Endodermal cell (in vitro differentiated cells): ENCODE data around the gene FMNL2. TPM values are rescaled to one million over a fixed set of nuclear protein-coding genes. Genes with fewer than 3 reads are reported as not detected.

ENCODE experiments used
- DNase-seq: peaks from one replicate; pipeline ENCODE4 v3.0.0-alpha.2; 2017
- H3K27ac ChIP-seq: 2 replicates; pipeline ENCODE4 v1.5.1; 2013; ENCODE audit warnings: mild to moderate bottlenecking, low read depth, low read length, moderate library complexity
- H3K27me3 ChIP-seq: 2 replicates; pipeline ENCODE4 v1.6.1; 2013; ENCODE audit warnings: mild to moderate bottlenecking, low read length, moderate library complexity; ENCODE audit not compliant: insufficient read depth, control insufficient read depth, poor library complexity, severe bottlenecking
- H3K36me3 ChIP-seq: 2 replicates; pipeline ENCODE4 v1.7.0; 2013; ENCODE audit warnings: mild to moderate bottlenecking, low read length, moderate library complexity; ENCODE audit not compliant: control insufficient read depth, insufficient read depth
- H3K4me1 ChIP-seq: one replicate; pipeline ENCODE4 v1.7.0; 2013; ENCODE audit warnings: low read length; ENCODE audit not compliant: control insufficient read depth, insufficient read depth
- H3K4me3 ChIP-seq: 2 replicates; pipeline ENCODE4 v1.5.1; 2013; ENCODE audit warnings: mild to moderate bottlenecking, low read length, moderate library complexity
- H3K9ac ChIP-seq: 2 replicates; pipeline ENCODE4 v1.6.1; 2013; ENCODE audit warnings: mild to moderate bottlenecking, low read length, moderate library complexity; ENCODE audit not compliant: poor library complexity, severe bottlenecking; ENCODE audit errors: extremely low read depth
- H3K9me3 ChIP-seq: 2 replicates; pipeline ENCODE4 v1.6.1; 2013; ENCODE audit warnings: mild to moderate bottlenecking, low read length, moderate library complexity; ENCODE audit not compliant: control insufficient read depth
- H3K27ac Mint-ChIP-seq: 2 replicates; pipeline ENCODE4 v1.8.0; 2020; ENCODE audit warnings: mixed read lengths
- H3K27me3 Mint-ChIP-seq: 2 replicates; pipeline ENCODE4 v1.8.0; 2021; ENCODE audit warnings: mild to moderate bottlenecking, mixed read lengths; ENCODE audit not compliant: insufficient read depth
- H3K36me3 Mint-ChIP-seq: 2 replicates; pipeline ENCODE4 v1.8.0; 2020; ENCODE audit warnings: low read depth, mixed read lengths
- H3K4me1 Mint-ChIP-seq: 2 replicates; pipeline ENCODE4 v1.8.0; 2020; ENCODE audit warnings: mixed read lengths
- H3K4me3 Mint-ChIP-seq: 2 replicates; pipeline ENCODE4 v1.8.0; 2020; ENCODE audit warnings: mild to moderate bottlenecking, moderate library complexity, mixed read lengths
- H3K9me3 Mint-ChIP-seq: 2 replicates; pipeline ENCODE4 v1.8.0; 2020; ENCODE audit warnings: mild to moderate bottlenecking, mixed read lengths
- WGBS, 2 experiments: methylation state at CpG; one replicate each; pipeline versions ENCODE4 v1.1.5 to v1.1.7; 2013; ENCODE audit warnings: missing lambda C conversion rate in 2 of 2, mixed read lengths in 1 of 2; ENCODE audit not compliant: insufficient coverage in 1 of 2, insufficient read length in 1 of 2; 5-methylcytosine and 5-hydroxymethylcytosine counted together
- total RNA-seq, 2 donors: library from RNA; stranded (reverse); fragmentation: NEBNext Ultra II Directional in 1 of 2; extraction: Animal tissue kit (Norgen Biotek cat#: 25700) in 1 of 2; gene quantifications; 2 replicates in 1 of 2; 3 replicates in 1 of 2; pipeline ENCODE4 v1.2.1, GENCODE V29; 2021
- TF ChIP-seq, protein P1 (sequence below): fragments of 200-600 bp; sonication (generic); conservative IDR thresholded peaks from 2 replicates; pipeline ENCODE4 v1.5.0; 2021; ENCODE audit warnings: antibody characterized with exemption, mild to moderate bottlenecking

Gene FMNL2
- total RNA-seq, 2 donors from 2014 or later = 49.4 to 51.8 TPM

DNA sequence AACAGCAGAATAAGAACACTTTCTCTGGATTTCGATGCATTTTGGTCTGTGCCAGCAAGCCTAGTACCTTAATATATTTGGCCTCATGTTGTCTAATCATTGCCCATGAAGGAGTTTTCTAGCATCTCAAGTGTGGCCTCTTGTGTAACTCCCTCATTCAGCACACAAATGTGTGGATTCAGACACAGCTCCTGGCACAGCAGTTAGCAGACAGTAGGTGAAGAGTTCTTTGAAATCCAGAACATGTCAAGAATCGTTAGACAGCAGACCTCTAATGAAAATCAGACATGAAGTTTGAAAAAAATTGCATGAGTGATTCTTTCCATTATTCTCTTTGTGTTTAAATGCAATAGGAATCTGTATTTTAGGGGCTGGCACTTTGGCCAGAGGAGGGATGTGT is 177.0 kb downstream of the FMNL2 start:
- Mint-ChIP-seq H3K27ac (no peak overlapping the region), H3K4me3 (no peak overlapping the region), H3K36me3 (no peaks in the 10 kb centered on the region), H3K27me3 (peaks cover 3% of the 10 kb centered on the region), H3K9me3 (no peaks in the 10 kb centered on the region), H3K4me1 (peaks cover 7% of the 10 kb centered on the region)
- H3K9me3 ChIP-seq = no peaks in the 10 kb centered on the region
- no peak overlapping the region for H3K9ac ChIP-seq
- no peaks in the 10 kb centered on the region for H3K36me3 ChIP-seq
- WGBS, 2 experiments = 89 to 100% methylated on average over 1 to 2 of the region's 2 CpGs
- no peaks in the 10 kb centered on the region for H3K4me1 ChIP-seq
- H3K27ac ChIP-seq = no peak overlapping the region
- TF ChIP-seq, protein P1, sequence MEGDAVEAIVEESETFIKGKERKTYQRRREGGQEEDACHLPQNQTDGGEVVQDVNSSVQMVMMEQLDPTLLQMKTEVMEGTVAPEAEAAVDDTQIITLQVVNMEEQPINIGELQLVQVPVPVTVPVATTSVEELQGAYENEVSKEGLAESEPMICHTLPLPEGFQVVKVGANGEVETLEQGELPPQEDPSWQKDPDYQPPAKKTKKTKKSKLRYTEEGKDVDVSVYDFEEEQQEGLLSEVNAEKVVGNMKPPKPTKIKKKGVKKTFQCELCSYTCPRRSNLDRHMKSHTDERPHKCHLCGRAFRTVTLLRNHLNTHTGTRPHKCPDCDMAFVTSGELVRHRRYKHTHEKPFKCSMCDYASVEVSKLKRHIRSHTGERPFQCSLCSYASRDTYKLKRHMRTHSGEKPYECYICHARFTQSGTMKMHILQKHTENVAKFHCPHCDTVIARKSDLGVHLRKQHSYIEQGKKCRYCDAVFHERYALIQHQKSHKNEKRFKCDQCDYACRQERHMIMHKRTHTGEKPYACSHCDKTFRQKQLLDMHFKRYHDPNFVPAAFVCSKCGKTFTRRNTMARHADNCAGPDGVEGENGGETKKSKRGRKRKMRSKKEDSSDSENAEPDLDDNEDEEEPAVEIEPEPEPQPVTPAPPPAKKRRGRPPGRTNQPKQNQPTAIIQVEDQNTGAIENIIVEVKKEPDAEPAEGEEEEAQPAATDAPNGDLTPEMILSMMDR = no peak
- H3K4me3 ChIP-seq = no peak overlapping the region
- no peaks in the 10 kb centered on the region for H3K27me3 ChIP-seq
- no peak for DNase-seq

DNA sequence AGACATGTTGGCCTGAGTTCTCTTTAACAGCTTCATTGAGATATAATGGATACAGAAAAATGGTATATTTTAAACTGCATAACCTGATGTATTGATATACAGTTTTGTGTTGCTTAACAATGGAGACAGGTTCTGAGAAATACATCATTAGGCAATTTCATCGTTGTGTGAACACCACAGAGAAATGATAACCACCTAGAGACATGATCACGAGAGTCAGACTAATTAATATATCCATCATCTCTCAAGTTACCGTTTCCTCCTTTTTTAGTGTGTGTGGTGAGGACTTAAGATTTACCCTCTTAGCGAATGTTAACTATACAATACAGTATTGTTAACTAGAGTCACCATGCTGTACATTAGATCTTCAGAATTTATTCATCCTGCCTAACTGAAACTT is 178.1 kb downstream of the FMNL2 start:
- 100% methylated on average over 1 to 4 of the region's 4 CpGs for WGBS, 2 experiments

DNA sequence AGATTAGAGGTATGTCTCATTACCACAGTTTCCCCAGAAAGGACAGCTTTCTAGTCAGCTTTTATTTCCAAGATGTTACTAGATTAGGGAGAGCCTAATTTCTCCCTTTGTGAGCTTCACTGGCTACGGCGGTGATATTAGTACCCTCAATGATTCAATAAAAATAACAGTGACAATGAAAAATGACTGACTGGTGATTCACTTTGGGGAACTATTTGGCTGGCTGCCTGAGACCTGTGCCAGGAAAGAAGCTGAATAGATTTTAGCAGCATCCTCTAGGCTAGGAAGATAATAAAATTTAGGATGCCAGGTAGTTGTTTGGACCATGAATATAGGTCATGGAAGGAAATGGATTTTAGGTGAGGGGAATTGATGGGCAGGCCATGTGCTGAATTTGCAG is 178.7 kb downstream of the FMNL2 start:
- H3K27ac Mint-ChIP-seq = no peak overlapping the region
- H3K9me3 Mint-ChIP-seq = no peaks in the 10 kb centered on the region
- H3K36me3 ChIP-seq = no peaks in the 10 kb centered on the region
- H3K9ac ChIP-seq = no peak overlapping the region
- H3K4me3 Mint-ChIP-seq = no peak overlapping the region
- no peak overlapping the region for H3K27ac ChIP-seq
- no peaks in the 10 kb centered on the region for H3K4me1 ChIP-seq
- DNase-seq = no peak
- TF ChIP-seq, protein P1 = no peak
- WGBS, 2 experiments = 92 to 100% methylated on average over 2 of the region's 2 CpGs
- peaks cover 22% of the 10 kb centered on the region for H3K4me1 Mint-ChIP-seq
- H3K36me3 Mint-ChIP-seq = no peaks in the 10 kb centered on the region
- H3K4me3 ChIP-seq = no peak overlapping the region
- H3K27me3 Mint-ChIP-seq = peaks cover 6% of the 10 kb centered on the region
- no peaks in the 10 kb centered on the region for H3K27me3 ChIP-seq
- H3K9me3 ChIP-seq = no peaks in the 10 kb centered on the region

More for the DNA sequence above, 178.1 kb downstream of the FMNL2 start:
- no peak for DNase-seq
- H3K27ac ChIP-seq = no peak overlapping the region
- Mint-ChIP-seq H3K36me3 (no peaks in the 10 kb centered on the region), H3K4me3 (no peak overlapping the region), H3K27me3 (peaks cover 6% of the 10 kb centered on the region), H3K4me1 (peaks cover 16% of the 10 kb centered on the region), H3K9me3 (no peaks in the 10 kb centered on the region), H3K27ac (no peak overlapping the region)
- H3K27me3 ChIP-seq = no peaks in the 10 kb centered on the region
- H3K9me3 ChIP-seq = no peaks in the 10 kb centered on the region
- no peaks in the 10 kb centered on the region for H3K36me3 ChIP-seq
- H3K9ac ChIP-seq = no peak overlapping the region
- H3K4me3 ChIP-seq = no peak overlapping the region
- H3K4me1 ChIP-seq = no peaks in the 10 kb centered on the region
- TF ChIP-seq, protein P1 = no peak
